HEK293T (cell line): ENCODE results near the gene ARMS2.

Experiments used
- ARNT ChIP-seq: fragments of 450-650 bp; IDR thresholded peaks from 2 replicates; pipeline ENCODE4 v1.6.1; 2017; ENCODE audit warnings: mild to moderate bottlenecking
- BHLHE40 ChIP-seq: fragments of 450-650 bp; IDR thresholded peaks from 2 replicates; pipeline ENCODE4 v1.6.1; 2016; ENCODE audit warnings: mild to moderate bottlenecking, moderate library complexity, borderline replicate concordance
- CTBP1 ChIP-seq: fragments of 450-650 bp; IDR thresholded peaks from 2 replicates; pipeline ENCODE4 v1.6.1; 2016; ENCODE audit warnings: borderline replicate concordance
- ELF4 ChIP-seq: fragments of 450-650 bp; IDR thresholded peaks from 2 replicates; pipeline ENCODE4 v1.6.1; 2017; ENCODE audit warnings: antibody characterized with exemption
- FOXA1 ChIP-seq: fragments of 450-650 bp; IDR thresholded peaks from 2 replicates; pipeline ENCODE4 v1.6.1; 2016; ENCODE audit warnings: mild to moderate bottlenecking
- FOXK2 ChIP-seq: fragments of 450-650 bp; IDR thresholded peaks from 2 replicates; pipeline ENCODE4 v1.6.1; 2016; ENCODE audit warnings: mild to moderate bottlenecking
- FOXM1 ChIP-seq: fragments of 450-650 bp; IDR thresholded peaks from 2 replicates; pipeline ENCODE4 v1.6.1; 2017; ENCODE audit warnings: mild to moderate bottlenecking, borderline replicate concordance
- HDGF ChIP-seq: fragments of 450-650 bp; IDR thresholded peaks from 2 replicates; pipeline ENCODE4 v1.6.1; 2017; ENCODE audit warnings: antibody characterized with exemption, borderline replicate concordance
- L3MBTL2 ChIP-seq: fragments of 450-650 bp; conservative IDR thresholded peaks from 2 replicates; pipeline ENCODE4 v1.6.1; 2016; ENCODE audit warnings: mild to moderate bottlenecking
- LEF1 ChIP-seq: fragments of 450-650 bp; IDR thresholded peaks from 2 replicates; pipeline ENCODE4 v1.6.1; 2017; ENCODE audit warnings: mild to moderate bottlenecking, borderline replicate concordance
- NFRKB ChIP-seq: fragments of 450-650 bp; IDR thresholded peaks from 2 replicates; pipeline ENCODE4 v1.6.1; 2016; ENCODE audit warnings: mild to moderate bottlenecking, moderate library complexity
- SP1 ChIP-seq: fragments of 450-650 bp; IDR thresholded peaks from 2 replicates; pipeline ENCODE4 v1.6.1; 2017
- SUZ12 ChIP-seq: fragments of 450-650 bp; IDR thresholded peaks from 2 replicates; pipeline ENCODE4 v1.6.1; 2016; ENCODE audit warnings: mild to moderate bottlenecking
- TF ChIP-seq, protein P1 (sequence below): fragments of 450-650 bp; IDR thresholded peaks from 2 replicates; pipeline ENCODE4 v1.6.1; 2016

DNA sequence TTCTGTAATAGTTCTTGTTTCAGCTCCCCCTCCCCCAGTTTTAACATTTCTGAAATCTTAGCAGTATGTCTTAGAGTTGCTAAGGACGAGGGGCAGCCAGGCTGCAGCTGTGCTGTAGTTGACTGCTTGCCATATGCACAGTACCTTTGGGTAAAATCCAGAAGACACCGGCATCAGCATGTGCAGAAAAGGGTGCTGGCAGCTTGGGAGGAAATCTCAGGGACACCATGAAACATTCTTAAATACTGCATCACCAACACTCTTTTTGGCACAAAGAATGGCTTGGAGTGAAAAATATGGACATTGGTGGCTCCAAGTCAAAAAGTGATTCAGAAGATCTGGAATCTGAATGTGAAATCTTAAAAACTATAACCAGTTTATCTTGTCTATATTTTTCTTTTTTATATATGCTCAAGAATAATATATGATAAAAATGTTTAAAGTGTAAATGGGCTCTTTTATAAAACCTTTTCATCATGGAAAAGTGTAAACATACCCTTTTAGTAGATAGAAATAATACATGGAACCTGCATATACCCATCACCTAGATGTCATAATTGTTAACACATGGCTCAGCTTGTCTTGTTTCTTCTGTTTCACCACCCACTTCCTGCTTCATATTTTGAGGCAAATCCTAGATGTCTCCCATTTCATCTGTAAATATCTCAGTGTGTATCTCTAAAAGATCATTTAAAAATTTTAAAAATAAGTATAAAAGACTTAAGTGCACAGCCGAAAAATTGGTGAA is 34.4 kb upstream of the ARMS2 start:
- TF ChIP-seq FOXK2 (no peak), ELF4 (no peak), BHLHE40 (no peak), FOXM1 (no peak), FOXA1 (no peak), SUZ12 (no peak), L3MBTL2 (no peak), CTBP1 (no peak), NFRKB (no peak), ARNT (no peak), HDGF (no peak), LEF1 (no peak), SP1 (no peak)
- TF ChIP-seq, protein P1, sequence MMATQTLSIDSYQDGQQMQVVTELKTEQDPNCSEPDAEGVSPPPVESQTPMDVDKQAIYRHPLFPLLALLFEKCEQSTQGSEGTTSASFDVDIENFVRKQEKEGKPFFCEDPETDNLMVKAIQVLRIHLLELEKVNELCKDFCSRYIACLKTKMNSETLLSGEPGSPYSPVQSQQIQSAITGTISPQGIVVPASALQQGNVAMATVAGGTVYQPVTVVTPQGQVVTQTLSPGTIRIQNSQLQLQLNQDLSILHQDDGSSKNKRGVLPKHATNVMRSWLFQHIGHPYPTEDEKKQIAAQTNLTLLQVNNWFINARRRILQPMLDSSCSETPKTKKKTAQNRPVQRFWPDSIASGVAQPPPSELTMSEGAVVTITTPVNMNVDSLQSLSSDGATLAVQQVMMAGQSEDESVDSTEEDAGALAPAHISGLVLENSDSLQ: no peak
